B cell (primary cell): ENCODE measurements around the gene TAOK2.

Experiments used
- EZH2 ChIP-seq: IDR thresholded peaks from 2 replicates; pipeline ENCODE4 v1.6.1; 2012; ENCODE audit warnings: borderline replicate concordance, low read depth, mild to moderate bottlenecking, moderate library complexity, low read length; ENCODE audit not compliant: insufficient read depth, poor library complexity, severe bottlenecking
- TF ChIP-seq, protein P1 (sequence below): fragments of 200-600 bp; IDR thresholded peaks from one replicate; pipeline ENCODE4 v1.8.0; 2022; ENCODE audit warnings: antibody characterized with exemption, mild to moderate bottlenecking

DNA sequence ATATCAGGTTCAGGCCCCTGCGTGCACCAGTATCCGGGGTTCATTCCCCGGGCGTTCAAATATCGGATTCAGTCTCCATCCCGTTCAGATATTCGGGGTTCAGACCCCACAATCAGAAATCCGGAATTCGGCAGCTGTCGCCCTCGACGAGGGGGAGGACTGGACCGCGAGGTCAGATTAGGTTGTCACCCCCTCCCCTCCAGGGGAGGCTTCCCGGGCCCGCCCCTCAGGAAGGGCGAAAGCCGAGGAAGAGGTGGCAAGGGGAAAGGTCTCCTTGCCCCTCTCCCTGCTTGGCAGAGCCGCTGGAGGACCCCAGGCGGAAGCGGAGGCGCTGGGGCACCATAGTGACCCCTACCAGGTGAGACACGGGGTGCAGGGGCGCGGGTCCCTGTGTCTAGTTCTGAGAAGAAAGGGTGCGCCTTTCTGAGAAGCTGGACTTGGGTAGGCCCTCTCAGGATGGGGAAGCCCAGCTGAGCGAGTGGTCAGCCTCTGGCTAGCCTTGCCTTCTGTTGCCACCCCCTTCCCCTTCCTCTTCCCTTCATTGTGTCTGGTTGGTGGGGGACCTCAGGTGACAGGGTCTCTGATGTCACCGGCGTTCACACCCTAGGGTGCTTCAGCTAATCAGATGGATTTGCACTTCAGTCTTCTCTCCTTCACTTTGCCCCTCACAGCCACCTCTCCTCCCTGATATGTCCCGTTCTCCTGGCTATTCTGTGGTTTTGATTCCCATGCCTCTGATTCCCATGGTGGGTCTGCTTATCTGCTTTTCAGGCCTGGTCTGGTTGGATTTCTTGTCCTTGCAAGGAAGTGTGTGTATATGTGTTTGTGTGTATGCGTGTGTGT lies 844 bp downstream of the TAOK2 start:
- TF ChIP-seq, protein P1, sequence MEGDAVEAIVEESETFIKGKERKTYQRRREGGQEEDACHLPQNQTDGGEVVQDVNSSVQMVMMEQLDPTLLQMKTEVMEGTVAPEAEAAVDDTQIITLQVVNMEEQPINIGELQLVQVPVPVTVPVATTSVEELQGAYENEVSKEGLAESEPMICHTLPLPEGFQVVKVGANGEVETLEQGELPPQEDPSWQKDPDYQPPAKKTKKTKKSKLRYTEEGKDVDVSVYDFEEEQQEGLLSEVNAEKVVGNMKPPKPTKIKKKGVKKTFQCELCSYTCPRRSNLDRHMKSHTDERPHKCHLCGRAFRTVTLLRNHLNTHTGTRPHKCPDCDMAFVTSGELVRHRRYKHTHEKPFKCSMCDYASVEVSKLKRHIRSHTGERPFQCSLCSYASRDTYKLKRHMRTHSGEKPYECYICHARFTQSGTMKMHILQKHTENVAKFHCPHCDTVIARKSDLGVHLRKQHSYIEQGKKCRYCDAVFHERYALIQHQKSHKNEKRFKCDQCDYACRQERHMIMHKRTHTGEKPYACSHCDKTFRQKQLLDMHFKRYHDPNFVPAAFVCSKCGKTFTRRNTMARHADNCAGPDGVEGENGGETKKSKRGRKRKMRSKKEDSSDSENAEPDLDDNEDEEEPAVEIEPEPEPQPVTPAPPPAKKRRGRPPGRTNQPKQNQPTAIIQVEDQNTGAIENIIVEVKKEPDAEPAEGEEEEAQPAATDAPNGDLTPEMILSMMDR, result no peak
- no peak for TF ChIP-seq EZH2
